Embryonic facial prominence (tissue), 1 donor: Measurements from ENCODE around the gene BAG3.

Source experiments
- DNase-seq: peaks from one replicate; pipeline ENCODE4 v3.0.0-alpha.2; 2016; ENCODE audit errors: extremely low spot score

The BAG3 gene

DNA sequence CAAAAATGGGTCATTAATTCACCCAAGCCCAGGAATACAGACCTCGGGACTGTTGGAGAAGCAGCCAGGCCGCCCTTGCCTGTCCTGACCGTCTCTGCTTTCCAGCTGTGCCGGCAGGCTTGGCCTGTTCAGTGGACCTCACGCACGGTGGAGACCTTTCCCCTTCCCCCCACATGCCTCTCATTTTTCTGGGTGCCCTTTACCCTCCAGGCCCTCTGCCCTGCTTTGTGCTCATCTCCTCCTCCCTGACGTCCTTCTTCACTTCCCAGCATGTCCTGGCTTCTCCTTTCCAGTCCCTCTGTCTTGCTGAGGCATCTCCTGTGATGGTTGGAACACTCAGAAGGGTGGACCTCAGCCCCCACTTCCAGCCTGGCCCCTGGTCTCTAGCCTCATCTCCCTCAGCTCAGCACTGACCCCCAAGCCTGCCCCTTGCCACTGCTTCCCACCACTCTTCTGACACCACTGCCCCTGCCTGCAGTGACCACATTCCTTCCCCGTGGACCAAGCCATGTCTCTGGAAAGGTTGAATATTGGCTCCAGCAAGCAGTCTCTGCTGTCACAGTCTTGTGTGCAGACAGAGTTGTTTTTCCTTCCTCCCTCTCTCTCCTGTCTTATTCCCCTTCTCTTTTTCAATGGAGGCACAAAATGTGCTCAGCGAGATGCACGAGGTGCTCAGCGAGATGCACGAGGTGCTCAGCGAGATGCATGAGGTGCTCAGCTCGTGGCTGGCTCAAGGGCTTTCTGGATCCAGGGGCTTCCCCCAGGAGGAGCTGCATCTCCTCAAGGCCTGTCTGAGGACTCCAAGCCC is 14.9 kb downstream of the BAG3 start:
- DNase-seq = no peak

- DNase-seq = no peak
Measured at GRCh38 chr10:119666709-119667004, 15.5 kb downstream of the BAG3 start.

GRCh38 chr10:119667562-119668328 is 16.6 kb downstream of the BAG3 start:
- DNase-seq = no peak

- DNase-seq = no peak
Measured at GRCh38 chr10:119668461-119668860, 17.3 kb downstream of the BAG3 start.

DNA sequence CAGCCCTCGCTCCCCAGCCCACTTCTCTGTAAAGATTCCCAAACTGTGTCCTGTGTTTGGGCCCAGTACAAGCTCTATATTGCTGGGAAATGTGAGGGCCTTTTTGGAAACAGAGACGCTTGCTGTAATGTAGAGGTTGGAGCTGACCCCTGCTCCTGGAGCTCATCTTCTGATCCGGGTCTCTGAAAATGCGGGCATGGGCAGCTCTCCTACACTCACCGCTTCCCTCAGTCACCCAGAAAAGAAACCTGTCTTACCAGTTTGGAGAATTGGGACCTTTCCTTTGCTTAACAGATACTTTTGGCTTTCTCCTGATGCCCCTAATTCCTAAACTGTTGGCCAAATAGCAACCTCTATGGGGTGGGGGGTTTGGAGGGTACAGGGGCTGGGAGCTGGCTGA is 18.2 kb downstream of the BAG3 start:
- DNase-seq = no peak

GRCh38 chr10:119669975-119670640 is 18.9 kb downstream of the BAG3 start:
- no peak for DNase-seq

DNA sequence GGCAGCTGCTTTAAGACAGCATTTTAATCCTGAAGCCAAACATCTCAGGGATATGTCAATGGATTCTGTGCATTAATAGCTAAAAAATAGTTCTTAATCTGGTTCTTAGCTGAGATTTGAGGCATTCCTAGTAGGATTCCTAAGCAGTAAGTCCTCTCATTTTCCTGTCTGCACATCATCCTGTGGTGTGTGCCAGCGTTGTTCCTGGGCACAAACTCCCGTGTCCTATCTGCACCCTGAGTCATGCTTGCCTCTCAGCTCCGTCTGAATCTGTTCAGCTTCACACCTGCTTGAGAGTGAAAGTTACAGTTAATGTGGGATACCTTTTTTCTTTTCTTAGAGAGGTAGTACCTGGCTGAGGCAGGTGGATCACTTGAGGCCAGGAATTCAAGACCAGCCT is 19.5 kb downstream of the BAG3 start:
- DNase-seq = no peak

DNA sequence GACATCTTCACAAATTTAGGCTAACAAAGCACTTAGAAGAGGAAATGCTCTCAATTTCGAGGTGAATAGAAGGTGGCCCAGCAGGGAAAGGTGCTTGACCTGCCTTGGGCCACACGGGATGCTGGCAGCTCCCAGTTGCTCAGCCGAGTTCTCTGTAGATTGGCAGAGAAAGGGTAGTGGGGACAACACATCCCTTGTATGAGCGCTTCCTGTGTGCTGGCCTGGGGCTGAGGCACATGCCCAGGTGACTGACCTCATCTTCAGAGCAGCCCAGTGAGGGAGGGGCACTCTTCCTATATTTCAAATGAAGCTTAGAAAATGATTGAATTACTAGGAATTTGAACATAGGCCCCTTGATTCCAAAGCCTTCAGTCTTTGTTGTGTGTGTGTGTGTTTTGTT is 20.2 kb downstream of the BAG3 start:
- no peak for DNase-seq

DNA sequence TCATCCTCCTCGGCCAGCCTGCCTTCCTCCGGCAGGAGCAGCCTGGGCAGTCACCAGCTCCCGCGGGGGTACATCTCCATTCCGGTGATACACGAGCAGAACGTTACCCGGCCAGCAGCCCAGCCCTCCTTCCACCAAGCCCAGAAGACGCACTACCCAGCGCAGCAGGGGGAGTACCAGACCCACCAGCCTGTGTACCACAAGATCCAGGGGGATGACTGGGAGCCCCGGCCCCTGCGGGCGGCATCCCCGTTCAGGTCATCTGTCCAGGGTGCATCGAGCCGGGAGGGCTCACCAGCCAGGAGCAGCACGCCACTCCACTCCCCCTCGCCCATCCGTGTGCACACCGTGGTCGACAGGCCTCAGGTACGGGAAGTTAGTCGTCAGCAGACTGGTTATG is 21.1 kb downstream of the BAG3 start:
- no peak for DNase-seq

DNA sequence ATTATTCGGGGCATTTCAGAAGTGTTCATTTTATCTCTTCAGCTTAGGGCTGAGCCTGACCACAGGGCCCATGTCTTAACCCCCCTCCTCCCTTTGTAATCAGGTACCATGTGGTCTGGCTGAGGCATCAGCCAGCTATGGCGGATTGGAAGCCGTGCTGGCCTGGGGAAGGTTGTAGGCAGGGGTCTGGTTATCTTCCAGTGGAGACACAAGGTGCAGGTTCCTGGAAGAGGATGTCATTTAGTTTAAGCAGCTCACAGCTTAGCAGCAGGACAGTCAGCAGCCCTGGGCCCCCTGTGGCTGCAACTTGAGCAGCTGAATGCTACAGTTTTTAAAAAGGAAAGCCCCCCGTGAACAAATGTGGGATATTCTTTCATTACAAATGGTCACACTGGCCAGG is 22.1 kb downstream of the BAG3 start:
- no peak for DNase-seq

DNA sequence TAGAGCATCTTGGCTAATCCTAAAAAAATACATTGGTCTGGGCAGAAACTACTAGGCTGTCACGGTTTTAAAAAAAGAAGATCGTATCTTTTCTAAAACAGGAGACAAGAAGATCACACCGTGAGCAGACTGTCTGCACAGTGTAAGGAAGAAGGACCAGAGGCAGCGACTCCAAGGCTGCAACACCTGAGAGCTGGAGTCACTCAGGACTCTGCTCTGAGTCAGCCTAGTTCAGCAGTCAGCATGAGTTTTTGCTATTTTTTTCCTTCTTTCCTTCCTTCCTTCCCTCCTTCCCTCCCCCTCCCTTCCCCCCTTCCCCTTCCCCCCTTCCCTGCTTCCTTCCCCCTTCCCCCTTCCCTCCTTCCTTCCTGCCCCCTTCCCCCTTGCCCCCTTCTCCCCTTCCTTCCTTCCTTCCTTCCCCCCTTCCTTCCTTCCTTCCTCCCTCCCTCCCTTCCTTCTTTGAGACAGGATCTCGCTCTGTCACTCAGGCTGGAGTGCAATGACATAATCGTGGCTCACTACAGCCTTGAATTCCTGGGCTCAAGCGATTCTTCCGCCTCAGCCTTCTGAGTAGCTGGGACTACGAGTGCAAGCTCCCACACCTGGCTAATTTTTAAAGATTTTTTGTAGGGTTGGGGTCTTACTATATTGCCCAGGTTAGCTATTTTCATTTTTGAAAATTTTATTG is 24.4 kb downstream of the BAG3 start:
- no peak for DNase-seq

DNA sequence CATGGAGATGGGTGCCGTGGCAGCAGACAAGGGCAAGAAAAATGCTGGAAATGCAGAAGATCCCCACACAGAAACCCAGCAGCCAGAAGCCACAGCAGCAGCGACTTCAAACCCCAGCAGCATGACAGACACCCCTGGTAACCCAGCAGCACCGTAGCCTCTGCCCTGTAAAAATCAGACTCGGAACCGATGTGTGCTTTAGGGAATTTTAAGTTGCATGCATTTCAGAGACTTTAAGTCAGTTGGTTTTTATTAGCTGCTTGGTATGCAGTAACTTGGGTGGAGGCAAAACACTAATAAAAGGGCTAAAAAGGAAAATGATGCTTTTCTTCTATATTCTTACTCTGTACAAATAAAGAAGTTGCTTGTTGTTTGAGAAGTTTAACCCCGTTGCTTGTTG is 25.9 kb downstream of the BAG3 start:
- no peak for DNase-seq

GRCh38 chr10:119677904-119678755 is 26.9 kb downstream of the BAG3 start:
- no peak for DNase-seq

GRCh38 chr10:119679480-119679829 is 28.3 kb downstream of the BAG3 start:
- DNase-seq = no peak

GRCh38 chr10:119680050-119680449 is 28.9 kb downstream of the BAG3 start:
- no peak for DNase-seq

DNA sequence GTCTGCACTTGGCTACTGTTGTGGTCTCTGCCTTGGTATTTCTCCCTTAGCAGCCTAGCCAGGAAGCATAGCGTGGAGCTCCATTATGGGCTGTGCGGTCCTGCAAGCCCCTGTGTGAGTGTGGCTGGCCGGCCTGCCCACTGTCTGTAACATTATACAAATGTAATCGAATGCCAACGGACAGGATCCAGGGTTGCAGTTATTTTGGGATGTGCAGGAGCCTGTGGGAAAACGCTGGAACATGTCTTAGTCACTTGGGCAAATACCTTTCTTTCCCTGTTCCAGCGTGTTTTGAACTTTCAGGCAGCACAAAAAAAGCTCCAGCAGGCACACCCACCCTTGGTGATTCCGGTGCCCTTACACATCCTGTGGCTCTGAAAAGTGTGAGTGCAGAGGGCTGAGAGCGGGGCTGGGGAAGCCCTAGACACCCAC is 29.5 kb downstream of the BAG3 start:
- DNase-seq = no peak

- DNase-seq = peak; percentile 40
Measured at GRCh38 chr10:119686465-119687191, 35.4 kb downstream of the BAG3 start.

- DNase-seq = no peak
Measured at GRCh38 chr10:119687192-119688032, 36.2 kb downstream of the BAG3 start.

- no peak for DNase-seq
Measured at GRCh38 chr10:119688033-119688508, 36.9 kb downstream of the BAG3 start.
